SW480 (cell line): Measurements from ENCODE around the gene CD8B.

Experiments used
- DNase-seq: peaks from one replicate; pipeline ENCODE4 v3.0.0-alpha.2; 2016; ENCODE audit warnings: low spot score

The CD8B gene

DNA sequence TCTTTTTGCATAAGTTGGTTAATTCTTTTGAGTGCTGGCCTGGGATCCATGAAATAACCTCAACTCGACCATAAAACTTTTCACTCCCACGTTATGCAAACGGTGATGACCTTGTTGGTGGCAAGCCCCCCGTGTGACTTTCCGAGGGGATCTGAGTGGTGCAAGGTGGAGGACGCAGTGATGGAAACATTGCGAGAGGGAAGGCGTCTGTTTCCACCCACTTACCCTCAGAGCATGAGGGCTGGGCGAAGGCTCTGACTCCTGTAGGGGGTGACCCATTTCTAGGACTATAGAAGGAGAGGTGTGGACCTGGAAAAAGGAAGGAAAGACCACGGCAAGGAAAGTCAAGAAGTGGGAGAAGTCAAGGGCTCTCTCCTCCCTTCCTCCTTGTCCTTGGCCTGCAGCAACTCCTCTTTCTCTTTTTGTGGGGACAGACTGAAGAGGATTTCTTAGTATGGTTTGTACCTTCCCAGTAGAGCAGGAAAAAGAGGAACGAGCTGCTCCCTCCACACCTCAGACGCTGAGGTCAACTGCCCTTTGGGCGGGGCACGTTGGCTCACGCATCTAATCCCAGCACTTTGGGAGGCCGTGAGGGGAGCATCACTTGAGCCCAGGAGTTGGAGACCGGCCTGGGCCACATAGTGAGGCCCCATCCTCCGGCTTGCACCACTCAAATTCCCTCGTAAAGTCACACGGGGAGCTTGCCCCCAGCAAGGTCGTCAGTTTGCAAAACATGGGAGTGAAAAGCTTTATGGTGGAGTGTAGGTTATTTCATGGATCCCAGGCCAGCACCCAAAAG lies 55.4 kb downstream of the CD8B start:
- DNase-seq = no peak

DNA sequence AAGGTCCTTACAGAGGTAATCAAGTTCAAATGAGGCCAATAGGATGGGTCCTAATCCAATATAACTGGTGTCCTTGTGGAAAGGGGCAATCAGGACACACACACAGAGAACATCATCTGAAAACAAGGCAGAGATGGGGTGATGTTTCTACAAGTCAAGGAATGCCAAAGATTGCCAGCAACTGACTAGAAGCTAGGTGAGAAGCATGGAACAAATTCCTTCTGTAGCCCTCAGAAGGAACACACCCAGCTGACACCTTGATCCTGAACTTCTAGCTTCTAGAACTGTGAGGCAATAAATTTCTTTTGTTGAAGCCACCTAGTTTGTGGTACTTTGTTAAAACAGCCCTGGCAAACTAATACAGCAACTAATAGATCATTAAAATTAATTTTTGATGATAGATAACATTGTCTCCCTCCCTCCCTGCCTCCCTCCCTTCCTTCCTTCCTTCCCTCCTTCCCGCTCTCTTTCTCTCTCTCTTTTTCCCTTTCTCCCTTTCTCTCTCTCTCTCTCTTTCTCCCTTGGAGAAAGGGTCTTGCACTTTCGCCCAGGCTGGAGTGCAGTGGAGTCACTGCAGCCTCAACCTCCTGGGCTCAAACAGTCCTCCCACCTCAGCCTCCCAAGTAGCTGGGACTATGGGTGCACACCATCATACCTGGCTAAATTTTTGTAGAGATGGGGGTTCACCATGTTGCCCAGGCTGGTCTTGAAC lies 60.7 kb downstream of the CD8B start:
- DNase-seq = no peak

DNA sequence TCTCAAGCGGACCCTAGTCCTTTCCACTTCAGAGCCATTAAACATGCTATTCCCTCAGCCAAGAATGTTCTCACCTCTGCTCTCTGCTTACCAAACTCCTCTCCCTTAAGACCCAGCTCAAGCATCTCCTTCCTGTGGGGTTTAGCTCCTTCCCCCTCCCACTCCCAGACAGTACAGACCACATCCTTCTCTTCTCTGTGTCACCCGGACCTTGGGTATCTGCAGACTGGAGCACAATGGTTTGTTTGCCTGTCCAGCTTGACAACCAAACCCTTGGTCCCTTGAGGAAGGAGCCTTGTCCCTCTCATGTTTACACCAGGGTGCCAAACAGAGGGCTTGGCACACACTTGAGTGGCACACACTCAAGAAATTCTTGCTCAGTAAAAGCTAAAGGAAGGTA lies 66.8 kb downstream of the CD8B start:
- DNase-seq = no peak

DNA sequence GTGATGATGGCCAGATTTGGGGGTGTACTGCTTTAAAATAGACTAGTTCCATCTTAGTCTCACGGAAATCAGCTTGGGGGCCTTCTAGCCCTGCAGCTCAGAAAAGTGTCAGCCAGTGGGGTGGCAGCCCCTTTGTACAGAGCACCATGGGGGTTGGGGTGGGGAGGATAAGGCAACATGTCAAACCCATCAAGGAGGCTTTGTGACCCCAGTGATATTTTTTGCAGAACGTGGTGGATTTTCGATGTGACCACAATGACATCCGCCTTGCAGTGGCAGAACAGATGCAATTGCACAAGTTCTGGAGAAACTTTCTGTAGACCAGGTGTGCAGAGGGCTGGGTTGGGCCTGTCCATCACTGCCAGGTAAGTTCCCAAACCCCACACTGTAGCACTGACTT lies 67.9 kb downstream of the CD8B start:
- DNase-seq = no peak

DNA sequence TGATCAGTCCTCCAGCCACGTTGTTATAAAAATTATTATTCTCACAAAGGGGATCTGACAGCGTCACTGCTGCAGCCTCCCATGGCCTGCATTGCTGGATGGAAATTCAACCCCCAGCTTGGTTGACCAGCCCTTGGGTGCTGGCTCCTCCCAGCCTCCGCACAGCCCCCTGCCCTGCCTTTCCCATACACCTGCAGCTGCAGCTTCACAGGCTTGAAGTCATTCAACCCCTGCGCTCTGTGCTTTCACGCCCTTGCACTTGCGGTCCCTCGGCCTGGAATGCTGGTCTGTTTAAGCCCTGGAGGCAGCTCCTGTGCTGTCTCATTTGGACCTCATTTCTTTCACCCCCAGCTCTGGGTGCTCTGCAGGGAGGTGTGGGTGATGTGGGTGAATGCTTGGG lies 70.1 kb downstream of the CD8B start:
- DNase-seq = no peak

DNA sequence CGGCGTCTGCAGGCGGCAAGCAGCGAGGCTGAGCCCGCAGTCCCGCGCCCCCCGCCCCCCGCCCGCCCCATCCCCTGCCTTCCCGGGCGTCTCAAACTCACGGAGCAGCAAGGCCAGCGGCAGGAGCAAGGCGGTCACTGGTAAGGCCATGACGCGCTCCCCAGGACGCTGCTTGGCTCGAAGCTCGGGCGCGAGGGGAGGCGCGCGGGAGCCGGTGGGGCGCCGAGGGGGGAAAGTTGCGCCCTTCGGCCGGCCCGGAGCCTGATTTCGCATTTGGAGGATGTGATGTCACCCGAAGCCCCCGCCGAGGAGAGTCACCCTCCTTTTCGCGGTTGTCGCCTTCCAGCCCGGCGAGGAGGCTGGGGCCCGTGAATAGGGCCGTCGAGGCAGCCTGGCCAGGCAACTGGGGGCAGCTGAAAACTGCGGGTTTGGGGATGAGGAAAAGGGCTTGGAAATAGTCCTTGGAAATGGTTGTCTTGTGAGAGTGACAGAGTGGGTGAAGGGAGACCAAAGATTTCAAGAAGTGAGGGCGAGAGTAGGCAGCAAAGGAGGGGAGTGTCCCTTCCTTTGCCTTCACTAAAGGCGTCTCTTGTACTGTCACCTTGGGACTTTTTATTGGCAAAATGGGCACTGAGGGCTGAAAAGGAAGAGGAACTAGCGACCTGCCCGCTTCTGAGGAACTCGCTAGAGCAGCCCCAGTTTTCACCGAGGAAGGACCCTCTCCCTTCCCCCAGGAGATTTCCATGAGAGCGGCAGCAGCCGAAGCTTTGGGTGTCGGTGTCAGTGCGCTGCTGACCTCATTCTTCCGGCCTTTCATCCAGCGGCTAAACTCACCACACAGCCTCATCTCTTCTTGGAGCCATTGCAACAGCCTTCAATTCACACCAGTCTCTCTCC lies 70.8 kb downstream of the CD8B start, which contains the start of gene CD8A:
Gene CD8A (minus strand): TSS at position 238 of the 897 bp plus-strand sequence. CDS start 88 bp downstream, at position 150.
- DNase-seq = no peak

DNA sequence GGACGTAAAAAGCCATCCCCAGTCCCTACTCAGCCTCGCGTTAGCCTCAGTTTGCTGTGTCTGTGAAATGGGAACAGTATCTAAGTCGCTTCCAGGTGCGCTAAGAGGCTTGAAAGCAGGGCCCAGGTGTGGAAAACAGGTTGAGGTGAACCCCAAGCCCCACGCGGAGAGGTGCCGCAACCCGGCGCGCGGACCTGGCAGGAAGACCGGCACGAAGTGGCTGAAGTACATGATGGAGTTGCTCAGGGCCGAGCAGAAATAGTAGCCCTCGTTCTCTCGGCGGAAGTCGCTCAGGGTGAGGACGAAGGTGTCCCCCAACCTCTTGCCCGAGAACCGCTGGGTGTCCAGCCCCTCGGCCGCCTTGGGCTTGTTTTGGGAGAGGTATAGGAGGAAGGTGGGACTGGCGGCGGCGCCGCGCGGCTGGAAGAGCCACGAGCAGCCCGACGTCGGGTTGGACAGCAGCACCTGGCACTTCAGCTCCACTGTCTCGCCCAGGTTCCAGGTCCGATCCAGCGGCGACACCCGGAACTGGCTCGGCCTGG lies 71.5 kb downstream of the CD8B start:
- DNase-seq = no peak

DNA sequence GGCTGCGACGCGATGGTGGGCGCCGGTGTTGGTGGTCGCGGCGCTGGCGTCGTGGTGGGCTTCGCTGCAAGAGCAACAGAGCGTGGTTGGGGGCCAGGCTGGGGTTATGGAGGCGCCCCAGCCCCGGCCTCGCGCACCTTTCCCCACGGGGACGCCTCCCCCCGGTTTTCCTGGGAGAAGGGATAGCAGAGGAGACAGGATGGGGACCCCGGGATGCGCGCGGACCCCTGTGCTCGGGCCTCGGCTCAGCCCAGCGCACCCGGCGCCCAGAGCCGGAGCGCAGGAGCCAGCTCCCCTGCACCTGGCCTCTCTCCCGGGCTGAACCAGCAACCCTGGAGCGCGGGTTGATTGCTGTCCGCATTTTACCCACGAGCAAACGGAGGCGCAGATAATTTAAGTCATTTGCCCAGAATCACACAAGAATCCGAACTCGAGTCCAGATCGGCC lies 72.0 kb downstream of the CD8B start:
- no peak for DNase-seq

DNA sequence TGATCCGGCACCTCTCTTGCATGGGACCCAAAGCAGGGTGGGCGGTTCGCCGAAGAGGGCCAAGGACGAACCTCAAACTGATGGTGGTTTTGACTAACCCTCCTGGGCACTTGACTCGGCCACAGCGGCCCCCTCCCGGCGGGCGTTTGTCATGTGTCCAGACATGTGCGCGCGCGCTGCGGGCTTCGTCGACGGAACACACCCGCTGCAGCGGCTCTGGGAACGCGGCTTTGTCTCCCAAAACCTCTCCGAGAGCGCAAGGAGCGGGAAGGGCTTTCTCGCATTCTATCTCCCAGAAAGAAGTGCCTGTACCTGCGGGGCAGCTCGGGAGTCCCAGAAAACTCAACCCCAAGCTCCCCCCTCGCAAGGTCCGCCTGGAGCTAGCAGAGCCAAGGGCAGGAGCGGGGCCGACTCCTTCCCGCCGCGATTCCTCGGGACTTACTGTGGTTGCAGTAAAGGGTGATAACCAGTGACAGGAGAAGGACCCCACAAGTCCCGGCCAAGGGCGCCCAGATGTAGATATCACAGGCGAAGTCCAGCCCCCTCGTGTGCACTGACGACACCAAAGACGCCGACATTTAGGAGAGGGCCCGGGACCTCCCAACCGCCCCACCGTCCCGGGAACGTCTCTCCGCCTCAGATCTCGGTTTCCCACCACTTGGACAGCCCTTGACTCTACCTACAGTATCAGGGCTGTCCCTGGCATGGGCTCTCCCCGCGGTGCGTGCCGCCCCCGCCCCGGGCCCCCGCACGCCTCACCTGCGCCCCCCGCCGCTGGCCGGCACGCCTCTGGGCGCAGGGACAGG lies 72.6 kb downstream of the CD8B start:
- no peak for DNase-seq

DNA sequence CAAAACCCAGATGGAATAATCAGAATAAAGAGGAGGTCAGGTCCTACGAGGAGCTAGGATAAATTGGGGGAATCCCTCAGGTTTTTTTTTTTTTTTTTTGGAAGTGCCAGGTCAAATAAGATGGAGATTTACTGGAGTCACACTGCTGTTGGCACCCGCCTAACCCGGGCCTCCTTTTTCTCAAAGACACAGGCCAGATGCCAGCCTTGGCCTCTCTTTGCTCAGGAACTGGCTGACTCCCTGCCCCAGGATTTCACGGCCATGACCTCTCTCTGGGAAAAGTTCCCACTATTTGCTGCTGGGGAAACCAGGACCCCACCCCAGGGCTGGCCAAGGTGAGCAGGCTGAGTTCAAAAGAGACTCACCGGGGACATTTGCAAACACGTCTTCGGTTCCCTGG lies 73.5 kb downstream of the CD8B start:
- no peak for DNase-seq

DNA sequence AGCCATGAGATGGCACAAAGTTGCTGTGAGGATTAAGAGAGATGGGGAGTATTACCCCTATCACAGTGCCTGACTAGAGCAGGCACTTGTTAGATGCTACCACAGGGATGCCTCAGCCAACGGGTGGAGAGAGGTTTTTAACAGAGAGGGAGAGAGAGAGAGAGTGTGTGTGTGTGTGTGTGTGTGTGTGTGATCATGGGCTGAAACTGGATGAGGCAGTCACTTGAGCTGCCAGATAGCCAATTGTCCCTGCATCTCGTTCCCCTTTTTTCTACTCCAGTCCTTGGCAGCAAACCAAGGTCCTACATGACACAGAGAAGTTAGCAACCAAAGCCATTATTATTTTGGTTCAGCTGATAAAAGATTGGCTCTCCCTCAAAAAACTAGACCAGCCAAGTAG lies 74.0 kb downstream of the CD8B start:
- DNase-seq = no peak

DNA sequence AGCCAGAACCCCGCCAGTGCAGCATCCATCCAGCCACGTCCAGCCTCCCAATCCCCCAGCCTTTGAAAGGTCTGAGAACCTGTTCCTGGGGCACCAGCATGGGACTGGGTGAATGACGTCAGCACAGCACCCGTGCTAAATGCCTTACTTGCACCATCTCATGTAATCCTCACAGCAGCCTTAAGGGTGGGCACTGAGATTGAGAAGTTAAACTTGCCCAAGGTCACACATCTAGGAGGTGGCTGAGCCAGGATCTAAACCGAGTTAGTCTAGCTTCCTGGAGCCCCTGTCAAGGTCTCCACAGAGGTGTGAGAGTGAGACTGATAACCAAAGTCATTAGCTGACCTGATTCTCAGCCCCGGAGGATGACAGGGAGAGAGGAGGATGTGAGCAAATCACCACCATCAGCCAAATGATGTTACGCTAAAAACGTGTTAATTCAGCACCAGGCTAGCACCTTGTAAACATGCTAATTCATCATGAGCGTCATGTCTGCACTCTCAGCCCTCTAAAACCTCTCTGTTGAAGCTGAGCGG lies 75.6 kb downstream of the CD8B start:
- DNase-seq = no peak

DNA sequence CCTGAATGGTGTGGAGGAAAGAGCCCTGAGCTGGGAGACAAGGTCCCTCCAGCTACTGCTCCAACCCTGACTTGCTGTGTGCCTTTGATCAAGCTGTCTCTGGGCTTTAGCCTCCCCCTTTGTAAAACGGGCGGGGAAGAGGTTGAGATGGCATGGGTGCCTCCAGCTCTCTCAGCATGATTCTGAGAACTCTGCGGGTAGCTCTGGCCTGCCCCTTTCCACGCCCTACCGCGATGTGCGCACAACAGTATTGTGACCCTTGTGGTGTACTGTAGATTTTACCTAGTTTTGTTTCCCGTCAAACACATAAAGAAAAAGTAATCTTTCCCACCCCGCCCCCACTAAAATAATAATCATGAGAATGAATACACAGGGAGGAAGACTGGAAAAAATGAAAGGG lies 76.2 kb downstream of the CD8B start:
- DNase-seq = no peak

DNA sequence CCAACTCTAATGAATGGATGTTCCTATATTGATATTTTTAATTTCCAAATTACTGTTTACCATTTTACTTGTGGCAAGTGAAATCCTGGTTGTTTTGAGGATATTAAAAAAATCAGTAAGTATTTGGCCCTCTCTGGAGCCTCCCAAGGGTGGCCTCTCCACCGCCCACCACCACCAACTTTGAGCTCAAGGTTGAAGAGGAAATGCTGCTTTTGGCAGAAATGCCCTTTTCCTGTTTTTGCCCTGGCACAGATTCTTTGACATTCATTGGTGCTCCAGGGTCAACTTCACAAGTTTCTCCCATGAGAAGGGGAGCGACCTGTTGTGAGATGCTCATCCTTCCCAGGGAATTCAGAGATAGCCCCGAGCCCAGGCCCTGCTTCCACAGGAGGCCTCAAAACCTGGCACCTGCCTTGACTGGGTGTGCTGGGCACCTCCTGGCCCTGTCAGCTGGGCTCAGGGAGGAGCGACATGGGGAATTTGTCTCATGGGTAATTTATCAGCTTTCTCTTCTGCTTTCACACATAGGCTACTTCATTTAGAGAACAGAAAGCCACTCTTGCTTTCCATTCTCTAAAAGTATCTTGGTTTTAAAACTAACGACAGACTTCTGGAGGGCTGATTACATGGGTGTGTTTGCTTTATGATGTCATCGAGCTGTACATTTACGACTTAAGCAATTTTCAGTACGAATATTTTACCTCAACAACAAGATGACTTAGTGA lies 77.9 kb downstream of the CD8B start:
- no peak for DNase-seq

DNA sequence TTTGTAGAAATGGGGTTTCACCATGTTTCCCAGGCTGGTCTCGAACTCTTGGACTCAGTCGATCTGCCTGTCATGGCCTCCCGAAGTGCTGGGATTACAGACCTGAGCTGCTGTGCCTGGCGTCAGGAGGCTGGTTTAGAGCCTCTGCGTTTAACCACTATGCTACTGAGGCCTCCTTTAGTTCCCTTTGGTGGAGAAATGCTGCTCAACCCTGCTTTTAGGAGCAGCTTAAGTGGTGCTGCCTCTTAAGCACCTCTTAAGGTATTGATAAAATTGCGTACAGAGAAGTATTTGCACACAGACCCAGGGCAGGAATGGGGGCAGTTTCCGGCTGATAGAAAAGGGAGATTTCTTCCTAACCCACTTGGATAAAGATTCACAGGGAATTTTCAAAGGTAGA lies 78.9 kb downstream of the CD8B start:
- no peak for DNase-seq

DNA sequence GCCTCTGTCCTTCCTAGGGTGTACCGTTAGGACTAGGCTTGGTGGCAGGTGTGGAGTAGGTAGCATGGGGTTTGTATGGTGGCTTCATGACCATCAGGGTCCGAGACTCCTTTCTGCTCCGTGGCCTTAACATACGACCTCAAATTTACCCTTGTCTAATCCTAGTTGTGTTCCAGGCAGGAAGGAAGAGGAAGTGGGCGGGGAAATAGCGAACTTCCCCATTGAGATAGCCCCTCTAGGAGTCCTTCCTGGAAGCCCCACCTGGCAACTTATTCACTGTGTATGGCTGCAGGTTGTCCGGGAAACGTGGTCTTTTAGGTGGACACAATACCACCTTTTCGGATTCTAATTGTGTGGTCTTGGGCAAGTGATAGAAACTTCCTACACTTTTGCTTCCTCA lies 80.3 kb downstream of the CD8B start:
- no peak for DNase-seq

DNA sequence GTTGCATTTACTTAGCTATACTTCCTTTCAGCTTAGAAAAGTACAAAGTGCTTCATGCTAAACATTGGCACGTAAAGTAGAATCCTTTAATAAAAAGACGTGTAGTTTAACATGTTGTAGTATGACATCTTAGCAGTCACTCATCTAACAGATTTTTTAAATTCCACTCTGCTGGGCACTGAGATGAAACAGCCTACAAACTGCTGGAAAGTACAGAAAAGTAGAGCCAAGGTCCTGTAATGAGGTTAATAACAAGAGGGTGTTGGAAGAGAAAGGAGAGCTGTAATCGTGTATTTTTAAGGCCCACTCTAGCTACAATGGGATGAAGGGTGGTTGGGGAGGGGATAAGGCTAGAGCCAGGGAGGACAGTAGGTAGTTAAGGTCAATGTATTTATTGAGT lies 81.7 kb downstream of the CD8B start:
- no peak for DNase-seq

DNA sequence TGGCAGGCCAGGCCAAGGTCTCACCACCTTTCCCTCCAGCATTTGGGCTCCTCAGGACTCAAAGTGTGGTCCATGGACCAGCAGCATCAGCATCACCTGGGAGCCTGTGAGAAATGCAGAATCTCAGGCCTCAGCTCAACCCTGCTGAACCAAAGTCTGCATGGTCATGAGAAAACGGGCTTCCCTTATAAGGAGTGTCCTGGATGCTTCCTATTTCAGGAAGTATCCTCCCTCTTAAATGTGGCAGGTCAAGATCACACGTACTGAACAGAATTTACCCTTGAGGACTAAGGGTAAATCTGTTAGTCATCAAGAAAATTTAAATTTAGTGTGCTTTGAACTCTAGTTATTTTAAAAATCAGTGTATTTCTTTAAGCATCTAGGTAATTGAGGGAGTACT lies 82.7 kb downstream of the CD8B start:
- DNase-seq = no peak

DNA sequence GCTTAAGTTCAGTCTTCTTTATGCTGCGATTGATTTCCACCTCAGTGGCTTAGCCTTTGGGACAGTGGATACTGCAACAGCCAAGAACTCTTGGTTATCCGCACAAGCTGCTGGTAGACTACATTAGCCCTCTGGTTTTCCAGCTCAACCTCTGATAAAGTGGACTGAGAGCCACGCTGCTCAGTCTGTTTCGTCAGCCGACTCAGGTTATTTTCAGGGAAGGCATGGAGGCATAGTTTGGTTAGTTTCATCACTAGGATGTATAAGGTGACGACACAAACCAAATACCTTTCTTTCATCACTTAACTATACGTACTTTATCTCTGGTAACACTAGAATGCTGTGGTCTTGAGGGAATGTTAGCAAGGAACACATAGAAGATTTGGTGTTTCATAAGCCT lies 85.2 kb downstream of the CD8B start:
- no peak for DNase-seq

DNA sequence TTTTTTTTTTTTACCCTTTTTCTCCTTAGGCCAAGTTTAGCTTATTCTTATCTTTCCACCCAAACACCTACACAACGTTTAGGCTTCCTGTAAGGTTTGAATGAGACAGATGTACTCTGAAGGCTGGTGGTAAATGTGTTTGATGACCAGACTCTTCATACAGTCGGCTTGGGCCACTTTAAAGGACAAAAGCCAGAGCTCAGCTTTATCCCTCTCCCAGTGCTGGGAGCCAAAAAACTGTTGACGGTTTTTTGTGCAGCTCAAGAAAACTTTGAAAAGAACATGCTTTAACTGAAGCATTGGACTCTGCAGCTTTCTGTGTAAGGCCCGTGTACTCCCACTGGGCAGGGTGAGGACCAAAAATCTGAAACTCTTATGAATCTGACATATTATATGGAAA lies 86.3 kb downstream of the CD8B start:
- no peak for DNase-seq
